ENCODE measurements around the gene CNNM4.

Gene CNNM4

DNA sequence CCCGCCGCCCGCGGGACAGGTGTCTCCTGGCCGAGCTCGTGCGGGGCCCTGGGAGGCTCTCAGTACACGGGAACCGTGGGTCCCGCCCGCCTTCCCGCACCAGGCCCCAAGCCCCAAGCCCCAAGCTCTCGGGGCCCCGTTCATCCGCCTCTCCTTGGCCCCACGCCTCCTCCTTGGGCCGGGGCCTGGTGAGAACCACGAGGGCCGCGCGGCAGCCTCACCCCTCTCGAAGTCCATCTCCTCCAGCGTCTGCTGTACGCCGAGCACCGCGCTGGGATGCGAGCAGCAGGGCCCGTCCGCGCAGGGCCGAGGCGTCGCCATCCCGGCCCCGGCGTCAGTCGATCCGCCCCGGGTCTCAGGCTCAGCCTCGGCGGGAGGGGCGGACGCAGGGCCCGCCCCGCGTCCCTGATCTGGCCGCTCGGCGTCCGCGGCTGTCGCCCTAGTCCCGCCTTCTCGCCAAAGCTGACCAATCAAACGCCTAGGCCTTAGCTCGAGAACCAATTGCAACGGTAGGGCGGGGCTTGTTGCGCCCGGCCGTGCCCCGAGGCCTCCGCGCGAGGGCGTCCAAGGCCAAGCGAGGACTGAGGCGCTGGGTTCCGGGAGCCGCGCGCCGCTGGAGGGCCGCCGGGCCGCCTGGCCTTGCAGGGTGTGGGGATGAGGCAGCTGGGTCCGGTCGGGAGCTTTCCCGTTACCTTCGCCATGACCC, 97.1 kb downstream of the CNNM4 start, which contains the start of gene ANKRD39:
ANKRD39 (minus strand) TSS at position 350 of the 706 bp plus-strand sequence; CDS start at position 321, 29 bp downstream.
- peak; percentile 97 for DNase-seq (ENCODE audit: extremely low read depth, low read depth)
- TF ChIP-seq CTCF (IDR thresholded peaks at IDR 0.05; ENCODE audit: low read depth, low read length), result peak; percentile 67

GRCh38 chr2:96859099-96859649, 98.5 kb downstream of the CNNM4 start:
- DNase-seq (ENCODE audit: extremely low read depth, low read depth), result no peak
- no peak for TF ChIP-seq CTCF (IDR thresholded peaks at IDR 0.05; ENCODE audit: low read depth, low read length)

DNA sequence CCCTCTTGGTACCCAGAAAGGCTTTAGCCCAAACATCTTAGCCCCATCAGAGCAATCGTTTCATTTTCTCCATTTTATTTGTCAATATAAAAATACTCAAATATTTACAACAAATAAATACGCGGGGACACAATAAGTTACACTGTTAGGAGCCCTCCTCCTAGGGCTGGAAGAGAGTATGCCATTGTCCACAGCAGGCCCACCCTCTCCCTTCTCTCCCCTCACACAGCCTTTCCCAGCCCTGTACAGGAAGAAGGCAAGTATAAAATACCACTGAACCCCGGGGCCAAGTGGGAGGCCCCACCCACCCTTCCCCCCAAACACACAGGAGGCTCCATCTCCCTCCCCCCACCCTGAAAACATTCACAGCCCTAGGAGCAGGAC, 99.0 kb downstream of the CNNM4 start:
- no peak for DNase-seq (ENCODE audit: extremely low read depth, low read depth)
- TF ChIP-seq CTCF (IDR thresholded peaks at IDR 0.05; ENCODE audit: low read depth, low read length), result no peak

DNA sequence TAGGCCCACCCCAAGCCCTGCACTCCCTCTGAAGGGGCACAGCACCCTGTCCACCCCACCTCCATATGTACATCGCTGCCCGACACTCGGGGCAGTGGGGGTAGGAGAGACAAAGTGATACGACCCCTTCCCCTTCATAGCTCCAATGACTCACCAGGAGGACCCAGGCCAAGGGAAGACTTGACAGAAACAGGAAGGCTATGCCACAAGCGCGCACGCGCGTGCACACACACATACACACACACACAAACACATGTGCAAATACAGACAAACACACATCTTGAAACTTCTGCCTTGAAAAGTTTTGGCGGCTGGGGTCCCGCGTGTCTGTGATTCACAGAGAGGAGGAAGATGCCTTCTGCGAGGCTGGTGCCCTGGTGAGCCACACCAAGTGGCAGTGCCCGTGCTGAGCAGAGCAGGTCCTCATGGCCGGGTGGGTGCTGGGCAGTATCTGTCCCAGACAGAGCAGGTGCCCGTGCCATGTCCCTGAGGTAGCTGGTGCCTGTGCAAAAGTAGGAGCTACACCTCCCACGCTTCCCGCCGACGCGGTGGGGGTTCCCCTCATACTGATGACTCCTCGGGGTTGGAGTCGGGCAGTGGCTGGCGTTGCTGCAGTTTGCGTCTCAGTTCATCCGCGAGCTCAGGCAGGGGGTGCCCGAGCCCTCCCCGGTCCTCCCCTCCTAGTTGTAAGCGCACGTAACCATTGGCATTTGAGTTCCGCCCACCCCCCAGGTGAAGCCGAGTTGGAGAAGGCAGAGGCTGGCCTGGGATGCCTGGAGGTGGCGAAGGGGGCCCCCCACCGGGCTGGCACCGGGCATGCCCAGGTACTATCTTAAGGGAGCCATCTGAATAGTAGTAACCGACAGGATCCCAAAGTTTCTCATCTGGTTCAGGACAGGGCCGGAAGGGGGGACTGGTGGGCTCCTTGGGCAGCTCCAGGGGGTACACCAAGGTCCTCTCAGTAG, 99.6 kb downstream of the CNNM4 start:
- TF ChIP-seq CTCF (IDR thresholded peaks at IDR 0.05; ENCODE audit: low read depth, low read length), result no peak
- DNase-seq (ENCODE audit: extremely low read depth, low read depth), result no peak

DNA sequence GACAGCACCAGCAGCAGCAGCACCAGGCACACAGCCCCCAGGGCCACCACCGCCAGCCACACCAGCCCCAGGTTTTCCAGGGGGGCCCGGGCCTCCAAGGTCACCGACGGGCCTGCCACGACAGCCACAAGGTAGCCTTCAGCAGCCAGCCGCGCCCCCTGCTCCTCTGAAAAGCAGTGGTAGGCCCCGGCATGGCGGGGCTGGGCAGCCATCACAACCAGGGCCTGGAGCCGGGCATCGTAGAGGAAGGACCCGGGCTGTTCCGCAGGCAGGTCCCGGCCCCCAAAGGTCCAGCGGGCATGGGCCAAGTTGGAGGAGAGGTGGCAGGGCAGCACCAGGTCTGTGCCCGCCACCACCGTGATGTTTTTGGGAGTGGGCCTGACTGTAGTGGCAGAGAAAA, 100.4 kb downstream of the CNNM4 start:
- TF ChIP-seq CTCF (IDR thresholded peaks at IDR 0.05; ENCODE audit: low read depth, low read length), result no peak
- no peak for DNase-seq (ENCODE audit: extremely low read depth, low read depth)

All from AG09319 (cell line).